Panc1 (cell line): ENCODE measurements around the gene CLEC20A. TPM values are rescaled to one million over a fixed set of nuclear protein-coding genes. Genes with fewer than 3 reads are reported as not detected.

Experiments used
- ATAC-seq: fragments of 200-7000 bp; cut with Tn5 transposase; 2 replicates; pipeline ENCODE4 v1.9.1; 2020; ENCODE audit warnings: mild to moderate bottlenecking, moderate library complexity
- BruUV-seq: library from RNA; stranded (reverse); fragments of 400-500 nt; replicated peaks from 2 replicates; lab custom pipeline; 2021; lab: Mats Ljungman, UMichigan
- CTCF ChIA-PET: fragments of 300-600 bp; sonication (Branson Sonifier 250); formaldehyde crosslinking; loops from one replicate; lab custom pipeline; 2022; ENCODE audit warnings: antibody characterized with exemption; lab: Charles Lee
- POLR2A ChIA-PET: fragments of 300-600 bp; sonication (Branson Sonifier 250); formaldehyde crosslinking; loops from one replicate; lab custom pipeline; 2022; ENCODE audit warnings: antibody characterized with exemption; lab: Charles Lee
- DNase-seq: peaks from one replicate; pipeline ENCODE4 v3.0.0-alpha.2; 2010; ENCODE audit warnings: low read depth, low spot score
- H3K27ac ChIP-seq: 2 replicates; pipeline ENCODE4 v1.5.1; 2011; ENCODE audit warnings: mild to moderate bottlenecking, low read length, inconsistent platforms
- H3K27me3 ChIP-seq: fragments of 200-500 bp; sonication (Bioruptor generic); 2 replicates; pipeline ENCODE4 v1.6.0; 2014; ENCODE audit warnings: low read length, inconsistent platforms; ENCODE audit not compliant: control insufficient read depth, insufficient read depth
- H3K36me3 ChIP-seq: fragments of 200-500 bp; sonication (Bioruptor generic); 2 replicates; pipeline ENCODE4 v1.5.1; 2014; ENCODE audit warnings: inconsistent platforms, mild to moderate bottlenecking, low read length, moderate library complexity; ENCODE audit not compliant: control insufficient read depth, insufficient read depth
- H3K4me1 ChIP-seq: 2 replicates; pipeline ENCODE4 v1.5.1; 2011; ENCODE audit warnings: inconsistent platforms, mild to moderate bottlenecking, low read length, moderate library complexity; ENCODE audit not compliant: control insufficient read depth, insufficient read depth
- H3K4me3 ChIP-seq, 2 experiments: 2 replicates each; pipeline ENCODE4 v1.5.1; 2011 to 2012; ENCODE audit warnings: low read depth in 2 of 2, low read length in 2 of 2, mild to moderate bottlenecking in 2 of 2, inconsistent platforms in 1 of 2, moderate library complexity in 1 of 2
- H3K9me3 ChIP-seq: fragments of 200-500 bp; sonication (Bioruptor generic); 2 replicates; pipeline ENCODE4 v1.5.1; 2014; ENCODE audit warnings: low read depth, mild to moderate bottlenecking, inconsistent platforms, low read length, moderate library complexity; ENCODE audit not compliant: control insufficient read depth, insufficient read depth
- CTCF ChIP-seq: fragments of 450-650 bp; IDR thresholded peaks from 2 replicates; pipeline ENCODE4 v1.5.1; 2017; ENCODE audit warnings: mild to moderate bottlenecking
- POLR2AphosphoS5 ChIP-seq: IDR thresholded peaks from 2 replicates; pipeline ENCODE4 v1.6.1; 2012; ENCODE audit warnings: mild to moderate bottlenecking, low read depth, low read length, moderate library complexity
- REST ChIP-seq, 2 experiments: IDR thresholded peaks; 2 replicates each; pipeline ENCODE4 v1.6.1; 2011 to 2012; ENCODE audit warnings: low read depth in 2 of 2, control low read depth in 1 of 2, low read length in 1 of 2, mild to moderate bottlenecking in 1 of 2, moderate library complexity in 1 of 2; ENCODE audit not compliant: insufficient read depth in 1 of 2
- SIN3A ChIP-seq: IDR thresholded peaks from 2 replicates; pipeline ENCODE4 v1.6.1; 2012; ENCODE audit warnings: low read depth, mild to moderate bottlenecking, low read length, moderate library complexity, borderline replicate concordance; ENCODE audit not compliant: insufficient read depth
- TCF7L2 ChIP-seq: IDR thresholded peaks from 2 replicates; pipeline ENCODE4 v1.6.1; 2011; ENCODE audit warnings: mild to moderate bottlenecking, low read depth, low read length, inconsistent platforms
- in situ Hi-C: cut with HindIII; loops from 2 replicates; pipeline ENCODE4 v1.10.0; 2016; ENCODE audit warnings: low sequenced_read_pairs, low pct_unique_long_range_greater_than_20kb
- intact Hi-C: fragments of 100-400 bp; cut with micrococcal nuclease; formaldehyde crosslinking; loops from one replicate; pipeline ENCODE4 v1.10.0; 2022; ENCODE audit not compliant: unreplicated experiment
- total RNA-seq: library from RNA; stranded (reverse); gene quantifications from one replicate; pipeline ENCODE4 v1.2.1, GENCODE V29; 2021; ENCODE audit not compliant: unreplicated experiment

Gene CLEC20A
- total RNA-seq, 1 experiment from 2014 or later: not detected

GRCh38 chr1:178510155-178510554 lies 13.4 kb upstream of the CLEC20A start:
- ATAC-seq (no peak), DNase-seq (no peak)
- Histone ChIP-seq H3K4me1 (no peaks in the 10 kb centered on the region), H3K27ac (no peak overlapping the region), H3K36me3 (no peaks in the 10 kb centered on the region), H3K9me3 (no peaks in the 10 kb centered on the region), H3K4me3 (no peak overlapping the region), H3K27me3 (no peaks in the 10 kb centered on the region)
- in situ Hi-C loops (no loop called here), intact Hi-C loops (no loop called here)
- POLR2A ChIA-PET: no interaction called here
- CTCF ChIA-PET: no interaction called here
- BruUV-seq: no TSS peak
- TF ChIP-seq POLR2AphosphoS5: no peak
- TF ChIP-seq TCF7L2: no peak

- no peak for TF ChIP-seq REST (IDR thresholded peaks at IDR 0.05; ENCODE audit: insufficient read depth in 1 of 2, low read depth in 2 of 2, low read length in 1 of 2)
- TF ChIP-seq SIN3A: no peak
- ATAC-seq: no peak
- in situ Hi-C loops: no loop called here
- no peak for DNase-seq
- H3K4me1 ChIP-seq: no peaks in the 10 kb centered on the region
- no peaks in the 10 kb centered on the region for H3K9me3 ChIP-seq
- no TSS peak for BruUV-seq
- ChIA-PET POLR2A (no interaction called here), CTCF (no interaction called here)
- H3K4me3 ChIP-seq: no peak overlapping the region
- H3K27ac ChIP-seq: no peak overlapping the region
- intact Hi-C loops: no loop called here
- H3K27me3 ChIP-seq: no peaks in the 10 kb centered on the region
- H3K36me3 ChIP-seq: no peaks in the 10 kb centered on the region
These were observed 12.7 kb upstream of the CLEC20A start for GRCh38 chr1:178509414-178510007.

- ATAC-seq (no peak), DNase-seq (no peak)
- POLR2A ChIA-PET: no interaction called here
- BruUV-seq: no TSS peak
- in situ Hi-C loops: no loop called here
- no peak overlapping the region for H3K27ac ChIP-seq
- intact Hi-C loops: no loop called here
- no peaks in the 10 kb centered on the region for H3K9me3 ChIP-seq
- no peaks in the 10 kb centered on the region for H3K27me3 ChIP-seq
- no peaks in the 10 kb centered on the region for H3K36me3 ChIP-seq
- no peaks in the 10 kb centered on the region for H3K4me1 ChIP-seq
- TF ChIP-seq POLR2AphosphoS5: no peak
- no peak for TF ChIP-seq REST (IDR thresholded peaks at IDR 0.05; ENCODE audit: insufficient read depth in 1 of 2, low read depth in 2 of 2, low read length in 1 of 2)
- TF ChIP-seq CTCF: no peak
- TF ChIP-seq SIN3A: no peak
- no peak for TF ChIP-seq TCF7L2
- CTCF ChIA-PET: no interaction called here
- H3K4me3 ChIP-seq: no peak overlapping the region
These were observed 9.9 kb upstream of the CLEC20A start for GRCh38 chr1:178506669-178507068.
